Left ventricle myocardium inferior (tissue), 1 donor: ENCODE measurements around the gene TAF1B. TPM values are rescaled to one million over a fixed set of nuclear protein-coding genes. Genes with fewer than 3 reads are reported as not detected.

ENCODE experiments used
- DNase-seq: peaks from one replicate; pipeline ENCODE4 v3.0.0-alpha.2; 2020
- H3K27ac ChIP-seq: fragments of 200-600 bp; replicated peaks from 2 replicates; pipeline ENCODE4 v1.8.0; 2021
- H3K27me3 ChIP-seq: fragments of 200-600 bp; 2 replicates; pipeline ENCODE4 v1.8.0; 2021; ENCODE audit warnings: low read depth
- H3K36me3 ChIP-seq: fragments of 200-600 bp; 2 replicates; pipeline ENCODE4 v1.8.0; 2021
- H3K4me1 ChIP-seq: fragments of 200-600 bp; 2 replicates; pipeline ENCODE4 v1.8.0; 2021
- H3K4me3 ChIP-seq: fragments of 200-600 bp; 2 replicates; pipeline ENCODE4 v1.8.0; 2021; ENCODE audit warnings: mild to moderate bottlenecking, moderate library complexity
- H3K9me3 ChIP-seq: fragments of 200-600 bp; replicated peaks from 2 replicates; pipeline ENCODE4 v1.8.0; 2021
- CTCF ChIP-seq: fragments of 200-600 bp; IDR thresholded peaks from 2 replicates; pipeline ENCODE4 v1.8.0; 2021; ENCODE audit warnings: antibody characterized with exemption, mild to moderate bottlenecking, borderline replicate concordance
- intact Hi-C: fragments of 100-400 bp; cut with micrococcal nuclease; formaldehyde crosslinking; loops from one replicate; pipeline ENCODE4 v1.11.0; 2022
- total RNA-seq: library from RNA; stranded (reverse); fragmentation: NEBNext Ultra II Directional; extraction: Animal tissue kit (Norgen Biotek cat#: 25700); gene quantifications from one replicate; pipeline ENCODE4 v1.2.1, GENCODE V29; 2021
- donor health status: DM: no; HTN: yes; CAD: no; lungs with severe emphysema.

The TAF1B gene
- total RNA-seq, 1 donor from 2014 or later = 4.2 TPM

DNA sequence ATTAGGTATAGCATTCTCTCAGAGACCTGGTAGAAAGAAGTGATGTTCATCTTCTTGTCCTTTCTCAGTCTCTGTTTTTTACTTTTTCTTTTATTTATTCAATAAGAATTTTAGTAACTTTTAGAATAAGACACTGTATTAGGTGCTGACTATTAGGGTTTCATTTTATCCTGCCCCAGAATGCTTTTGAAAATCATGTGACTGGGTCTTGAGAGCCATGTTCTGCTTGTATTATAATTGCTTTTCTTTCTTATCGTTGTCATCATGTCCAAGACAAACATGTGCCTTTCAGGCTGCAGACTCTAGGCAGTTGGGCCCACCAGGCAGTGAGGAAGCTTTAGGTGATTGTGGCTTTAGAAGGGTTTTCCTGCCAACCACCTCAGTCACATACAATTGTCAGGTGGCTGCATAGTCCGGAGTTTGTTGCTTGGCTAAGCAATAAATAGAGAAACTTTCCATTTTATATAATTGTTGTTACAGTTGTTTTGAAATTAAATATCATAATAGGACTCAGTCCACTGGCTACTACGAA, 123.3 kb downstream of the TAF1B start:
- no peak for TF ChIP-seq CTCF
- intact Hi-C loops = no loop called here
- H3K27ac ChIP-seq = no peak overlapping the region
- no peaks in the 10 kb centered on the region for H3K27me3 ChIP-seq
- H3K4me1 ChIP-seq = no peaks in the 10 kb centered on the region
- H3K36me3 ChIP-seq = no peaks in the 10 kb centered on the region
- no peak overlapping the region for H3K4me3 ChIP-seq
- DNase-seq = no peak
- no peaks in the 10 kb centered on the region for H3K9me3 ChIP-seq

DNA sequence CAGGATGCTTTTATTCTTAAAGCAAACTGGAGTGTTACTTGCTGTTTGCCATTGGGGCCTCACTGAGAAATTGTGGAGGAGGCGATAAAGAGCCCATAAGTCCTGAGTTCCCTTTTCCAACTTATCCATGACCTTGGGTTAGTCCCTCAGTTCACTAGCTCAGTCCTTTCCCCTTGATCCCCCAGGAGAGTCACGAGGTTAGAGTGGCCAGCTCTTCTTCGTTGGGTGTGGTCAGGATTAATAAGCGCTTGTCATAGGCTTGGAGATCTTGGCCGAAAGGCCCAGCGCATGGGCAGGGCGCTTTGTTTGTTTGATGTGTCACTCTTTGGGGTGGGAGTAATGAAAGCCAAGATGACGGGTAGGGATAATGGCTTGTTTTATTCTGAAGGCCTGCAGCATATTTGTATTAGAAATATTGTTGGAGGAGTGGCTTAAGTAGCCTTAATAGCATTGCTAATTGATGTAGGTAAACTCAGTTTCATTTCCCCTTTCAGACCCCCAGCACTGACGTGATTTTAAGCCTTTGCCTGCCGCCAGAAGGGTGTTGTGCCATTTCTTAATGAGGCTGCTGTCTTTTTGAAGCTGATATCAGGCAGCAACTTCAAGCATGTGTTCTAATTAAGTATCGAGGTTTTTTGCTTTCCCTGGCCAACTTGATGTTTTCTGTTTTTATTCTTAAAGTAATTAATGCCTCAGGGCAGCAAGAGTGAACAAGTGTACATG, 123.9 kb downstream of the TAF1B start:
- Histone ChIP-seq H3K4me1 (no peaks in the 10 kb centered on the region), H3K36me3 (no peaks in the 10 kb centered on the region), H3K9me3 (no peaks in the 10 kb centered on the region), H3K4me3 (no peak overlapping the region), H3K27ac (no peak overlapping the region), H3K27me3 (no peaks in the 10 kb centered on the region)
- TF ChIP-seq CTCF = no peak
- intact Hi-C loops = no loop called here
- no peak for DNase-seq

DNA sequence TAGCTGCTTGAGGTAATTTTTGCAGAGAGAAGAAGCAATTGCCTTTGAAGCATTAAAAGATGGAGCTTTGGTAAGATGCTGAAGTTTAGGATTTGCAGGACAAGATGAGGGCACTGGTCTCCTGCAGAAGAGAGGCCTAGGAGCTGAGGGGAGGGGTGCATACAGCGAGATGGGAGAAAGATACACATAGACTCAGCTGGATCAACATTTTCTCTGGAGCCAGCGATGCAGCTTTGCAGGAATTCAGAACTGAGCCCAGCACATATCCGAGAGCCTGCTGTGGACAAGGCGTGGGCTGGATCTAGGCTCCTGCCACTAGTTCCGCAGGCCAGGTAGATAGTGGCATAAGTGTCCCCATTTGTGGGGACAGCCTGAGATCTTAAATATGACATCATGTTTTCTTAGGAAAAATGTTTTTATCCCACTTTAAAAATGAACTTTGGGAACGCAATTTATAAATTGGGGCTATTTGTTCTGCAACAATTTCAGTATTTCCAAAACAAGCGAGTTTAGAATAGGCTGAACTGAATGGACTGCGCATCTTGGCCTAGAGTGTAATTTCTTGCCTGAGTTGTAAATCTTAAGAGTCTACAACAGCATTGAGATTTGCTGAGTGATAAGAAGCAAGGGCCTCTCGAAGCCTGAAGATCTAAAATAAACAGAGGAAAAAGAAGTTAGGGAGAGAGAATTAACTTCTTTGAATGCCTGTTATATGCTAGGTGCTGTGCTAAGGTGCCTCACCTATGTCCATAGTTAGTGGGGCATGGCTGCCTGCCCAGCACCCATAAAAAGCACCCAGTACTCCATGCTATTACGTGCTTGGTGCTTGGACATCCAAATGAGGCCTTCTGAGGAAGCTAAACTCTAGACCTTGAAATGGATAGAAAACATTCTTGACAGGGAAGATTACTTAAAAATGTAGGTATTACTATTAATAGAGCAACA, 125.6 kb downstream of the TAF1B start:
- no peak overlapping the region for H3K4me3 ChIP-seq
- no peaks in the 10 kb centered on the region for H3K36me3 ChIP-seq
- no peak overlapping the region for H3K27ac ChIP-seq
- no peak for TF ChIP-seq CTCF
- intact Hi-C loops = no loop called here
- peaks cover 3% of the 10 kb centered on the region for H3K4me1 ChIP-seq
- no peaks in the 10 kb centered on the region for H3K27me3 ChIP-seq
- no peaks in the 10 kb centered on the region for H3K9me3 ChIP-seq
- DNase-seq = no peak

- Histone ChIP-seq H3K36me3 (no peaks in the 10 kb centered on the region), H3K27me3 (no peaks in the 10 kb centered on the region), H3K9me3 (no peaks in the 10 kb centered on the region), H3K4me1 (peaks cover 18% of the 10 kb centered on the region), H3K4me3 (no peak overlapping the region), H3K27ac (no peak overlapping the region)
- no peak for DNase-seq
- intact Hi-C loops = no loop called here
- TF ChIP-seq CTCF = no peak
These were observed 127.1 kb downstream of the TAF1B start for GRCh38 chr2:9970200-9971044.
